Psoas muscle (tissue), 8 donors: ENCODE data around the gene SH3TC1. TPM values are rescaled to one million over a fixed set of nuclear protein-coding genes. Genes with fewer than 3 reads are reported as not detected.

ENCODE experiments used
- ATAC-seq, 4 donors: fragments of 200-7000 bp; cut with Tn5 transposase; one replicate each; pipeline ENCODE4 v1.9.1; 2020; ENCODE audit warnings: moderate library complexity in 3 of 4, mild to moderate bottlenecking in 2 of 4
- DNase-seq, 2 donors: peaks; one replicate each; pipeline ENCODE4 v3.0.0-alpha.2; 2020
- H3K27ac ChIP-seq: fragments of 200-600 bp; one replicate; pipeline ENCODE4 v1.8.0; 2022
- H3K27me3 ChIP-seq, 3 donors: fragments of 200-600 bp in 1 of 3; one replicate each; pipeline versions ENCODE4 v1.6.1 to v1.8.0; 2013 to 2022; ENCODE audit warnings: low read length in 2 of 3, mild to moderate bottlenecking in 2 of 3, moderate library complexity in 1 of 3; ENCODE audit not compliant: insufficient read depth in 3 of 3
- H3K36me3 ChIP-seq, 2 donors: fragments of 200-600 bp in 1 of 2; one replicate each; pipeline versions ENCODE4 v1.6.1 to v1.8.0; 2013 to 2022; ENCODE audit warnings: low read depth in 1 of 2, mild to moderate bottlenecking in 1 of 2, moderate library complexity in 1 of 2; ENCODE audit not compliant: insufficient read depth in 1 of 2
- H3K4me1 ChIP-seq: fragments of 200-600 bp; one replicate; pipeline ENCODE4 v1.8.0; 2022
- H3K4me3 ChIP-seq: fragments of 200-600 bp; one replicate; pipeline ENCODE4 v1.8.0; 2022; ENCODE audit warnings: mild to moderate bottlenecking
- H3K9me3 ChIP-seq: fragments of 200-600 bp; one replicate; pipeline ENCODE4 v1.8.0; 2022
- WGBS, 3 donors: extraction: QIAGEN DNeasy Blood & Tissue Kit; methylation state at CpG; one replicate each; pipeline versions ENCODE4 v1.1.6 to v1.1.7; 2013; 5-methylcytosine and 5-hydroxymethylcytosine counted together
- intact Hi-C, 2 donors: fragments of 100-400 bp; cut with DNase I; formaldehyde crosslinking; loops; one replicate each; pipeline versions ENCODE4 v1.11.0 to v1.14.2; 2022
- polyA plus RNA-seq, 3 donors: library from polyadenylated mRNA; stranded (reverse); fragments of 200-250 nt; gene quantifications; one replicate each; pipeline ENCODE4 v1.2.3, GENCODE V29; 2013
- total RNA-seq, 4 donors: library from RNA; stranded (reverse); fragmentation: NEBNext Ultra II Directional in 2 of 4; extraction: Animal tissue kit (Norgen Biotek cat#: 25700) in 2 of 4; gene quantifications; one replicate each; pipeline versions ENCODE4 v1.2.1 to v1.2.4, GENCODE V29; 2021 to 2023
- TF ChIP-seq, protein P1 (sequence below): fragments of 200-600 bp; IDR thresholded peaks from one replicate; pipeline ENCODE4 v1.8.0; 2022; ENCODE audit warnings: antibody characterized with exemption
- donor health status: healthy with polysubstance abuse.
- donor health status: DM: no; HTN: no; CAD: no; lungs with moderate emphysema.
- donor health status: Bipolar disorder and iron deficiency.
- donor health status: healthy.
- donor health status: DM: yes; HTN: yes; CAD: no.
- donor health status: DM: no; HTN: no; CAD: no.
- donor health status: DM: no; HTN: no; CAD: no.
- donor health status: DM: yes; HTN: yes; CAD: no.

SH3TC1 gene
- total and polyA plus RNA-seq, 7 donors, result 1.9 to 7.9 (median 4.7) TPM

DNA sequence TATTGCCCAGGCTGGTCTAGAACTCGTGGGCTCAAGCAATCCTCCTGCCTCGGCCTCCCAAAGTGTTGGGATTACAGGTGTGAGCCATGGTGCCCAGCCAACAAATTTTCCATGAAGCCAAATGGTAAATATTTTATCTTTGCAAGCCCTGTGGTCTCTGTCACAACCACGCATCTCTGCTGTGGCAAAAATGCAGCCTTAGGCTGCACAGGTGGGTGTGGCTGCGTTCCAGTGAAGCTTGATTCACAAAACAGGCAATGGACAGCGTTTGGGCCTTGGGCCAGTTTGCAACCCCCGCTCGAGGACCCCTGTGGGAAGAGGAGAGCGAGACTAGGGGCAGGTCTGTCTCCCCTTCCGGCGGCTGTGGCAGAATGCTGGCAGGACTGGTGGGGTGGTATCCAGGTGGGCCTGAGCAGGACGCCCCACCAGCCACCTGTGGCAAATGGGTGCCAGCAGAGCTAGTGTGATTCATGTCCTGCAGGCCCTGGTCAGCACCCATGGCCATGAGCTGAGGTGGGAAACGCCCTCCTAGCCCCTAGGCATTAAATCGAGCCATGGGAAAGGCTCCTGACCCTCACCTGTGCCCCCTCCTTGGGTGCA, 90.2 kb downstream of the SH3TC1 start:
- Histone ChIP-seq H3K9me3 (no peaks in the 10 kb centered on the region), H3K36me3 (no peaks in the 10 kb centered on the region), H3K27me3 (no peaks in the 10 kb centered on the region), H3K4me3 (no peak overlapping the region), H3K27ac (no peak overlapping the region), H3K4me1 (no peaks in the 10 kb centered on the region)
- ATAC-seq (no peak), DNase-seq (peak; percentile 9 to 47)
- WGBS, 3 donors, result 77 to 83% (median 82%) methylated on average over 13 of the region's 13 CpGs
- intact Hi-C loops, result no loop called here
- TF ChIP-seq, protein P1, sequence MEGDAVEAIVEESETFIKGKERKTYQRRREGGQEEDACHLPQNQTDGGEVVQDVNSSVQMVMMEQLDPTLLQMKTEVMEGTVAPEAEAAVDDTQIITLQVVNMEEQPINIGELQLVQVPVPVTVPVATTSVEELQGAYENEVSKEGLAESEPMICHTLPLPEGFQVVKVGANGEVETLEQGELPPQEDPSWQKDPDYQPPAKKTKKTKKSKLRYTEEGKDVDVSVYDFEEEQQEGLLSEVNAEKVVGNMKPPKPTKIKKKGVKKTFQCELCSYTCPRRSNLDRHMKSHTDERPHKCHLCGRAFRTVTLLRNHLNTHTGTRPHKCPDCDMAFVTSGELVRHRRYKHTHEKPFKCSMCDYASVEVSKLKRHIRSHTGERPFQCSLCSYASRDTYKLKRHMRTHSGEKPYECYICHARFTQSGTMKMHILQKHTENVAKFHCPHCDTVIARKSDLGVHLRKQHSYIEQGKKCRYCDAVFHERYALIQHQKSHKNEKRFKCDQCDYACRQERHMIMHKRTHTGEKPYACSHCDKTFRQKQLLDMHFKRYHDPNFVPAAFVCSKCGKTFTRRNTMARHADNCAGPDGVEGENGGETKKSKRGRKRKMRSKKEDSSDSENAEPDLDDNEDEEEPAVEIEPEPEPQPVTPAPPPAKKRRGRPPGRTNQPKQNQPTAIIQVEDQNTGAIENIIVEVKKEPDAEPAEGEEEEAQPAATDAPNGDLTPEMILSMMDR, result no peak

DNA sequence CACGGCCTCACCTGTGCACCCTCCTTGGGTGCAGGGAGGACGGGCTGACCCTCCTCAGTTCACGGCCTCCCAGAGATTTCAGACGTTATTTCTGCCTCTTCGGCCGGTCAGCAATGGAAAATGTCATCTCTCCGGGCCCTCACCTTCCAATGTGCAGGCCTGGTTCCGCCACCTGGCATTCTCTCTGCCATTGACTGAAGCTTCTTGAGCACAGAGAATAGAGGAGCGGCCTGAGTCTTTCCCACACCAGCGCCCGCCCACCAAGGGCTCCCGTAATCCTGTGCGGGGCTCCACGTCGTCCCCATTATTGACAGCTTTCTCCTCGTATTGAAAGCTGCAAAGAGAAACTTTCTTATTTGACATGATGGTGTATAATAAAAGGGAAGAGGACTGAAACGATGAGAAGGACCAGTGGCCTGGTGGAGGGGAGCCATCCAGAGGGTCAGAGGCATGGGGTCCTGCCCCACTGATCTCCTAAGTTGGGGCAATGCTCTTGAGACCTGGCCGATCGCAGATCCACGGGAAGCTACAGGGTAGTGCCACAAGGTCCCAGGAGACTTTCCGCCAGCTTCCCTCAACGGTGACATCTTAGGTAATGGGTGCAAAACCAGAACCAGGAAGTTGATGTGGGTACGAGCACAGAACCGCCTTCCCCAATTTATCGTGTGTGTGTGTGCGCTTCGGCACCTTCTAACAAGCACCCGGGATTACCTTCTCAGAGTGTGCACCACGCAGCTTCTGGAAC, 91.0 kb downstream of the SH3TC1 start:
- peak; percentile 6 to 37 for DNase-seq
- intact Hi-C loops, result no loop called here
- WGBS, 3 donors, result 90 to 91% (median 91%) methylated on average over 29 of the region's 29 CpGs
- H3K9me3 ChIP-seq, result no peaks in the 10 kb centered on the region
- H3K27ac ChIP-seq, result no peak overlapping the region
- no peaks in the 10 kb centered on the region for H3K36me3 ChIP-seq
- H3K4me1 ChIP-seq, result no peaks in the 10 kb centered on the region
- TF ChIP-seq, protein P1, result no peak
- H3K4me3 ChIP-seq, result no peak overlapping the region
- no peak for ATAC-seq
- H3K27me3 ChIP-seq, result no peaks in the 10 kb centered on the region

DNA sequence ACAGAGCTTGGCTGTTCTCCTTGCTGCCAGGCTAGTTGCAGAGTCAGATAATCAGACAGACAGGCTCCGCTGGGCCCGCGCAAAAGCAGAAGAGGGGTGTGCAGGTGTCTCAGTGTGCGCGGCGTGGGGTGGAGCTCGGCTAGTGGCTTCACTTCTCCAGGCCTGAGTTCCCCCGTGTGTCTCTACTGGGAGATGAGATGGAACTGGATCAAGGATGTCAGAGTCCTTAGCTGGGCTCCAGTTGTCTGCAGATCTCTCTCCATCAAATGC, 91.5 kb downstream of the SH3TC1 start:
- H3K4me3 ChIP-seq, result no peak overlapping the region
- H3K9me3 ChIP-seq, result no peaks in the 10 kb centered on the region
- ATAC-seq, result no peak
- no peaks in the 10 kb centered on the region for H3K27me3 ChIP-seq
- H3K4me1 ChIP-seq, result no peaks in the 10 kb centered on the region
- DNase-seq, result peak in 1 of 2 donors; percentile 47
- intact Hi-C loops, result no loop called here
- no peaks in the 10 kb centered on the region for H3K36me3 ChIP-seq
- TF ChIP-seq, protein P1, result no peak
- WGBS, 3 donors, result 81 to 93% (median 86%) methylated on average over 8 of the region's 8 CpGs
- H3K27ac ChIP-seq, result no peak overlapping the region

Other genes with a start within 250 kb of the SH3TC1 start
- 100 to 1,000 TPM; 127 to 956 (median 461) TPM for gene ABLIM2, start 40.5 kb upstream of the SH3TC1 start, total RNA-seq
- gene ABLIM2, start 40.5 kb upstream of the SH3TC1 start, polyA plus RNA-seq, result 100 to 1,000 TPM in 2 of 3 donors, 10 to 100 TPM in 1; 82.2 to 295 (median 123) TPM
- gene HTRA3, start 70.5 kb downstream of the SH3TC1 start, total RNA-seq, result 10 to 100 TPM in 2 of 4 donors, 1 to 10 TPM in 2; 7.2 to 26.4 (median 17.0) TPM
- 10 to 100 TPM; 11.1 to 15.5 (median 14.0) TPM for gene HTRA3, start 70.5 kb downstream of the SH3TC1 start, polyA plus RNA-seq
- gene ACOX3, start 241.4 kb downstream of the SH3TC1 start, total RNA-seq, result 10 to 100 TPM; 10.3 to 18.8 (median 12.6) TPM
- 10 to 100 TPM in 1 of 3 donors, 1 to 10 TPM in 2; 5.6 to 10.8 (median 8.1) TPM for gene ACOX3, start 241.4 kb downstream of the SH3TC1 start, polyA plus RNA-seq
- gene TRMT44, start 241.5 kb downstream of the SH3TC1 start, total RNA-seq, result 1 to 10 TPM; 5.4 to 9.1 (median 6.8) TPM
- gene TRMT44, start 241.5 kb downstream of the SH3TC1 start, polyA plus RNA-seq, result 1 to 10 TPM; 3.4 to 5.0 (median 3.6) TPM